ENCODE results near the gene IFT122. TPM values are rescaled to one million over a fixed set of nuclear protein-coding genes. Genes with fewer than 3 reads are reported as not detected.

Gene IFT122
- total RNA-seq, 2 experiments from 2014 or later = 23.0 to 25.9 TPM

DNA sequence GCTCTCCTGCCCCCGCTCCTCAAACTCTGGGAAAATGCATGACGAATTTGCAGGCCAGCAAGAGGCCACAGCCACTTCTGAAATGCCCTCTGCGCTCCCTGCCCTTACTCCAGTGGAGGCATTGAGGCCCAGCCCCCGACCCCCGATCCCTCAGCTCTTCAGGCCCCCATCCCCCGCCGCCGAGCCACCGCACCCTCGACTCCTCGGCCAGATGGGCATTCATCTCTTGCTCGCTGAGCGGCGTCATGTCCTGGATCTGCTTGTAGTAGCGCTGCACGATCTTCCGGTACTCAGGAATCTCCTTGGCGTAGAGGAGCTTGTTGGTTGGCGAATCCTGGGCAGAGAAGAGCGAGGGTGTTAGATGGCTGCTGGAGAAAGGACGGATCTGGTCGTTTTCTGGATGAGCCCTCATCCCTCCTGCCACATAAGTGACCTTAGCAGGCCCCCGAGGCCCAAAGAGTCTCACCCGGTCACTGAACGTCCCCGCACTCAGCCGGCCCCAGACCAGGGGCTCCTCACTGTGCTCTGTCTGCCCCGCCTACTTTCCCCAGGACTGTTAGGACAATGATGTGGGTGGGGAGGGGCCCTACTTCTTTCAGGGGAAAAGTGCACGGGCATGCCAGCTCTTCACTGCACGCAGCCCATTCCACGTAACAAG lies 117.0 kb downstream of the IFT122 start:
- Mint-ChIP-seq H3K27ac (no peak overlapping the region), H3K9me3 (no peaks in the 10 kb centered on the region), H3K36me3 (no peaks in the 10 kb centered on the region), H3K4me3 (no peak overlapping the region), H3K4me1 (peaks cover 5% of the 10 kb centered on the region), H3K27me3 (peaks cover 16% of the 10 kb centered on the region)
- DNase-seq (no peak), ATAC-seq (ENCODE audit: low read depth) (no peak)
- POLR2A ChIA-PET = no interaction called here

DNA sequence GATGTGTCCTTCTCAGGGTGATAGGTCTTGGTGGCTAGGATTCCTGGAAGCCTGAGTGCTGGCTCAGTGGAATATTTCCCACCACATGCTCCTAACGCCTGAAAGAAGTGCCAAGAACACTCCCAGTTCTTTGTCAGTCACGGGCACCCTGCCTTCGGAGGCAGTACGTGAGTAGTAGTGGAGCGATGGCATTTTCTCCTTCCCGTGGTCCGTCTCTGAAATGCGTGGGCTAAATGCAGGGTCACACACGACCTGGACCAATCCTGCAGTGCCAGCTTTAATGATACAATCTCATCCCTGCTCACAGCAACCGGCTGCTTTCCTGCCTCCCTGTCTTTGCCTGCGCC lies 117.5 kb downstream of the IFT122 start:
- H3K4me1 Mint-ChIP-seq = peaks cover 5% of the 10 kb centered on the region
- H3K9me3 Mint-ChIP-seq = no peaks in the 10 kb centered on the region
- no peaks in the 10 kb centered on the region for H3K36me3 Mint-ChIP-seq
- H3K27ac Mint-ChIP-seq = no peak overlapping the region
- H3K4me3 Mint-ChIP-seq = no peak overlapping the region
- peaks cover 16% of the 10 kb centered on the region for H3K27me3 Mint-ChIP-seq
- no peak for ATAC-seq (ENCODE audit: low read depth)
- POLR2A ChIA-PET = no interaction called here
- DNase-seq = no peak

DNA sequence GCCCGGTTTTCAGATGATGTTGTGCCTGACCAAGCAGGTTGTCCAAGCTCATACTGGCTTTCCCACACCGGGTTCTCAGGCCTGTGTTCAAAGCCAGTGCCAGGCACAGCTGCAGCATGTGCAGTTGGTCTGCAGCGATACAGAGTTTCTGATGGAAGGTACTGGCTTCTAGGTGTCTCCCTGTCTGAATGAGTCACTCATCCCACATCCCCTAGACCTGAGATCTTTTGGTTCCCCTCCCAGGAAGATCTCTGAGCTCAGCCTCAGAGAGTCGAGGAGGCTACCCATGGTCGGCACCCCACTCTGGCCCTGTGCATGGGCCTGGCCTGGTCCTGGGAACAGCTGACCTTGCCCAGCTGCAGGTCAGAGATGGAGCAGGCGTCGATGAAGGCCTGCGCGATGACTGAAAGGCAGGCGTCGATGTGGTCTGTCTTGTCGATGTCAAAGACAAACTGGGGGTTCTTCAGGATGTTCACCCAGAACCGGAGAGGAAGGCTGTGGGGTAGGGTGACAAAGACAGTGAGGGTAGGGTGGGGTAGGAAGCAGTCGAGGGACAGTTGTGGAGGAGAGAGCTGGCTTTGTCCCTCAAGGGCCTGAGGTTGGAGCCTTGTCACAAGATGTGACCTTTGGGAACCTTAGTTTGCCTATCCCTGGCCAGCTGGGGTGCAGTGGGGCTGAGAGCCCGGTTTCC lies 118.2 kb downstream of the IFT122 start:
- DNase-seq = no peak
- no peak for ATAC-seq (ENCODE audit: low read depth)
- Mint-ChIP-seq H3K9me3 (no peaks in the 10 kb centered on the region), H3K27me3 (peaks cover 15% of the 10 kb centered on the region), H3K4me1 (peaks cover 5% of the 10 kb centered on the region), H3K36me3 (no peaks in the 10 kb centered on the region), H3K4me3 (no peak overlapping the region), H3K27ac (no peak overlapping the region)
- POLR2A ChIA-PET = no interaction called here

DNA sequence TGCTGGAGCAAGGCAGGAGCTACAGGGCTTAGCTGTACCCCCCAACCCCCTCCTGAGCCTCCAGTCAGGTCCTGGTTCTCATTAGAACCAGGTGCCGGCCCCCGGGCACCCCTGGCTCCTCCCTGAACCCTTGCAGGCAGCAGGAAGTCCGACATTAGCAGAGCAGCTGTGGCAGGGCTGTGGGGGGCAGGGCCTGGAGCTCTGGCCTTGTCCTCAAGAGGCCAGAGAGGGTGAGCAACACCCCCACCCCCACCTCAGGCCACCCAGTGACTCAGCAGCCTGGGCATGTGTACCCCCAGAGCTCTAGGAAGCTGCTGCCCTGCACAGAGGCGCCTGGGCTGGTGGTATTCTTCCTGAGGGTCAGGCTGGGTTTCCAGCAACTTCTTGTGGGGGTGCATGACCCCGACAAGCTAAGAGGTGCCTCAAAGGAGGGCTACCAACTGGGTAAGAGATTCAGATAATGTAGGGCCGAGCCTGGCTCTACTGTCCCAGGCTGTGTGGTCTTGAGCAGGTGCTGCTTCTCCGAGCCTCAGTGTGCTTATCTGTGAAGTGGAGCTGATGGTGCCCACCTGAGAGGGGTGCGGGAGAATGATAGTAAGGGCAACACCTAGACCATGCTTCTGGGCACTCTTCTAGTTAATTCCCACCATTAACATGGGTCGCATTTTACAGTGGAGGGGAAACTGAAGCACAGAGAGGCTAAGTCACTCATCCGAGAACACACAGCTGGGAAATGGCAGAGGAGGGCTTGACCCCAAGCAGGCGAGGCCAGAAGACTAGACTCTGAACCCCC lies 118.9 kb downstream of the IFT122 start:
- Mint-ChIP-seq H3K4me3 (no peak overlapping the region), H3K36me3 (no peaks in the 10 kb centered on the region), H3K27me3 (peaks cover 11% of the 10 kb centered on the region), H3K27ac (no peak overlapping the region), H3K4me1 (peaks cover 4% of the 10 kb centered on the region), H3K9me3 (no peaks in the 10 kb centered on the region)
- POLR2A ChIA-PET = no interaction called here
- DNase-seq (no peak), ATAC-seq (ENCODE audit: low read depth) (no peak)

DNA sequence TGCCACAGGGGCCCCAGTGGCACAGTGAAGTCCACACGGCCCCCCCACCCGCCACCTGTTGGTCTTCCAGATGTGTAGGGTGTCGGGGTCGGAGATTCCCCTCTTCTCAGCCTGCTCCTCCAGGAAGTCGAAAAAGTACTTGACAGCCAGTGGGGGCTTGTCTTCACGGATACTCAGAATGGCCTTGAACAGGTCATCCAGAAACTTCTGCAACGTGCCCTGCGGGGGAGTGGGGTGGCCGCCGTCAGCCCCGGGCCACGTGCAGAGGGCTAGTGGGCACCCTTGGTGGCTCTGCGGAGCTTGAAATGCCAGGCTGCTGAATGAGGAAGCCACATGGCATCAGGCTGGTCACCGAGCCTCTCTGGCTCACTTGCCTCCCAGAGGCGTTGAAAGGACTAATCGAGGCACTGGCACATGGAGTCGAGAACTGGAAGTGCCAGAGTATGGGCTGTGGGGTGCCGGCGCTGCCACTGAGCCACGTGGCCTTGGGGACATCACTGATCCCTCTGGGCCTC lies 119.6 kb downstream of the IFT122 start:
- DNase-seq (no peak), ATAC-seq (ENCODE audit: low read depth) (no peak)
- no peaks in the 10 kb centered on the region for H3K9me3 Mint-ChIP-seq
- H3K4me1 Mint-ChIP-seq = peaks cover 2% of the 10 kb centered on the region
- H3K4me3 Mint-ChIP-seq = no peak overlapping the region
- POLR2A ChIA-PET = no interaction called here
- no peaks in the 10 kb centered on the region for H3K36me3 Mint-ChIP-seq
- no peak overlapping the region for H3K27ac Mint-ChIP-seq
- H3K27me3 Mint-ChIP-seq = peaks cover 5% of the 10 kb centered on the region

DNA sequence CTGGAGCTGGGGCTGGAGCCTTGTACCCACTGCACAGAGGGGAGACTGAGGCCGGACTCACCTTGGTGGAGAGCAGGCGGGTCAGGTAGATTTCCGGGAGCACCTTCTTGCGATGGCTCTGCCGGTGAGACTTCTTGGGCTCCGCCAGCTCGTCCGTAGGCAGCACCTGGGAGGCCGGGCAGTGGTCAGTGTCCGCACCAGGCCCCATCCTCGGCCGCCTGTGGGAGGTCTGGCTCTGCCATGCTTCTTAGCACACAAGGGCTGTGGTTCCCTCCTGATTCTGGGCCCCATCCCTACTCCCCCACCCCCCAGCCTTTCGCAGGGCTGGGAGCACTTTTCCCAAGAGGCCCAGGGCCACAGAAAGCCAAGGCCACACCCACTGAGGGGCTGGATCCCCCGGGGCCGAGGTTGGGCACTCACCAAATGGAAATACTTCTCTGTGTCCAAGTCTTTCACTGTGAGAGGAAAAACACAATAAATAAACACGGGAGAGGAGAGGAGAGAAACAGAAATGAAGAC lies 120.3 kb downstream of the IFT122 start:
- H3K4me3 Mint-ChIP-seq = no peak overlapping the region
- peaks cover 2% of the 10 kb centered on the region for H3K4me1 Mint-ChIP-seq
- no peaks in the 10 kb centered on the region for H3K9me3 Mint-ChIP-seq
- H3K27me3 Mint-ChIP-seq = no peaks in the 10 kb centered on the region
- H3K36me3 Mint-ChIP-seq = no peaks in the 10 kb centered on the region
- H3K27ac Mint-ChIP-seq = no peak overlapping the region
- no peak for ATAC-seq (ENCODE audit: low read depth)
- no peak for DNase-seq
- POLR2A ChIA-PET = no interaction called here

DNA sequence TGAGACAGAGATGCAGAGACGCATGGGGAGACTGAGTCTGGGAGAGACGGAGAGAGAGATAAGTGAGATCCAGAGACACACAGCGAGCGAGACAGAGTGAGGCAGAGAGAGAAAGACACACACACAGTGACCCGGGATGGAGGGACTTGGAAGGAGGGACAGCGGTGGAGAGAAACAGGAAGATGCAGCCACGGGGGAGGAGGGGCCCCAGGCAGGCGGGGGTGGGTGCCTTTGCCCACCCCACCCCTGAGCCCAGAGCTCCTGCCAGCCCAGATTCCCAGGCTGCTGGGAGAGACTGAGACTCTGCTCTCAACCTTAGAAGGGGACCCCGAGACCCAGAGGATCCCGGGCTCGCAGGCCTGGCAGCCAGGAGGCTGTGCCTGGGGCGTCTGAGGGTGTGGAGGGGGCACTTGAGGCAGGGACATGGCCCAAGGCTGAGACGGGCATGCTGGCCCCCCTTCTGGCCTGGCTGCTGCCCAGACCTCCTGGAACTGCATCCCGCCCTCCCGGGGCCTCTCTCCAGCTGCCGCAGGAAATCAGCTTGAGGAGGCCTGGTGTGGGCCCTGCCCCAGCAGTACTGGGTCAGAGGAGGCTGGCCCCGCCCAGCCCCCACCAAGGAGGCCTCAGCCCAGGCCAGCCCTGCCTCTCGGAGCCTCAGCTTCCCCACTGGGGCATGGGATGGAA lies 121.0 kb downstream of the IFT122 start:
- no peak for DNase-seq
- no peaks in the 10 kb centered on the region for H3K27me3 Mint-ChIP-seq
- POLR2A ChIA-PET = interaction anchor here (0.6 kb wide), 1 partner anchor 189 kb away, joined by 4 read pairs; no protein-coding TSS in a partner anchor
- ATAC-seq (ENCODE audit: low read depth) = no peak
- H3K4me1 Mint-ChIP-seq = peaks cover 2% of the 10 kb centered on the region
- no peaks in the 10 kb centered on the region for H3K36me3 Mint-ChIP-seq
- no peak overlapping the region for H3K27ac Mint-ChIP-seq
- H3K4me3 Mint-ChIP-seq = no peak overlapping the region
- H3K9me3 Mint-ChIP-seq = no peaks in the 10 kb centered on the region

DNA sequence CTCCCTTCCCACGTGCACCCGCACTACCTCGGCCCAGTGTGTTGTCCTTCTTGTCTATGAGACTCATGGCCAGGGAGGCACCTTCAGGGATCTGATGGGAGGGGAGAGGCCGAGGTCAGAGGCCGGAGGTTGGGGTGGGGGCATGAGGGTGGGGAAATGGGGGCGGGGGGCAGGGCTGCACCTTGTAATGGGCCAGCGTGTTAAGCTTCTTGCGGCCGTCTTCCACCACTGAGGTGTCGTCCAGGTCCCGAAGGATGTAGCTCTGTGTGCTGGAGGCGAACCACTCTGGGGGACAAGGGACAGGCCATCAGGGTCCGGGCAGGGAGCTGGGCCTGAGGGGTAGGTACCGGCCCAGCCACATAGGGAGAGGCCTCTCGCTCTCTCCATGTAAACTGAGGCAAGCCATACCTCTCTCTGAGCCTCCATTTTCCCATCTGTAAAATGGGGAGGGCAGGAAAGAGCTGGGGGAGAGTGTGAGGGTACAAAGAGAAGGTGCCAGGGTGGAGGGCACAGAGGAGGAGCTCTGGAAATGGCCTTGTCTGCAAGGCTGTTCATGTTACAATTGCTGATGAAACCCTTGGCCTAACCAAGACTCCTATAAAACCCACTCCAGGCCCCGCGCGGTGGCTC lies 121.7 kb downstream of the IFT122 start:
- POLR2A ChIA-PET = interaction anchor here (0.6 kb wide), 1 partner anchor 189 kb away, joined by 4 read pairs; no protein-coding TSS in a partner anchor

DNA sequence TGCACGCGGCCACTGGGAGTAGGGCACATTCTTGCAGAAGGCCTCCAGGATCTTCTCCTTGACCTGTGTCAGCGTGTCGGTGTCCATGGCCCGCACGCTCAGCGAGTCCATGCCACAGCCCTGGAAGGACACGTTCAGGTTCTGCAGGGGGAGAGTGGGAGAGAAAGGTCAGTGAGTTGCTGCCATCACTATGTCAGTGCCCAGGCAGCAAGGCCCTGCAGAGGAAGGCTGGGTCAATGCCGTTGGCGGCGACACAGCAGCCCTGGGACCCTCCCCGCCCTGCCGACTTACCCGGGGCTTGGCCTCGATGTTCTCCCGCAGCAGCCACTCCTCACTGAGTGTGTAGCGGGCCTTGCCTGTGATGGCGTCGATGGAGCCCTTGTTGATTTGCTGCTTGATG lies 122.8 kb downstream of the IFT122 start:
- ATAC-seq (ENCODE audit: low read depth) (no peak), DNase-seq (no peak)
- Mint-ChIP-seq H3K36me3 (no peaks in the 10 kb centered on the region), H3K27me3 (no peaks in the 10 kb centered on the region), H3K27ac (no peak overlapping the region), H3K4me1 (peaks cover 2% of the 10 kb centered on the region), H3K4me3 (no peak overlapping the region), H3K9me3 (no peaks in the 10 kb centered on the region)
- POLR2A ChIA-PET = no interaction called here

More for the DNA sequence above, 121.7 kb downstream of the IFT122 start:
- H3K27me3 Mint-ChIP-seq = no peaks in the 10 kb centered on the region
- no peak overlapping the region for H3K4me3 Mint-ChIP-seq
- peaks cover 2% of the 10 kb centered on the region for H3K4me1 Mint-ChIP-seq
- DNase-seq (no peak), ATAC-seq (ENCODE audit: low read depth) (no peak)
- no peak overlapping the region for H3K27ac Mint-ChIP-seq
- H3K9me3 Mint-ChIP-seq = no peaks in the 10 kb centered on the region
- H3K36me3 Mint-ChIP-seq = no peaks in the 10 kb centered on the region

DNA sequence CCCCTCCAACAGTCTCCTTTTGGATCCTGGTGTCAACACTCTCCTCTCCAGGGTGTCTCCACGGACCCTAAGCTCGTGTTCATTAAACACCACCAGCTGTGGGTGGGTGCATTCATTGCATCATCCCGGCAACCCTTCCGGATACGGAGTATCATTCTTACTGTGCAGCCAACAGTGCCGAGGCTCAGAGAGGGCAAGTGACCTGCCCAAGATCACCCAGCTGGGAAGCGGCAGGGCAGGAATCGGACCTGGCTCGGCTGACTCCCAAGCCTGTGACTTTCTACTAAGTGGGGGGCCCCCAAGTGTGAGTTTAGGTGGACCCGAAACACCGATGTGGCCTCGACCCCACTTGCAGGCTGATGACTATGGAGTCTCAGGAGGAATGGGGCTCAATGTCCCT lies 123.3 kb downstream of the IFT122 start:
- Mint-ChIP-seq H3K4me3 (no peak overlapping the region), H3K4me1 (peaks cover 2% of the 10 kb centered on the region), H3K27ac (no peak overlapping the region), H3K36me3 (no peaks in the 10 kb centered on the region), H3K27me3 (no peaks in the 10 kb centered on the region), H3K9me3 (no peaks in the 10 kb centered on the region)
- no peak for ATAC-seq (ENCODE audit: low read depth)
- POLR2A ChIA-PET = no interaction called here
- no peak for DNase-seq

DNA sequence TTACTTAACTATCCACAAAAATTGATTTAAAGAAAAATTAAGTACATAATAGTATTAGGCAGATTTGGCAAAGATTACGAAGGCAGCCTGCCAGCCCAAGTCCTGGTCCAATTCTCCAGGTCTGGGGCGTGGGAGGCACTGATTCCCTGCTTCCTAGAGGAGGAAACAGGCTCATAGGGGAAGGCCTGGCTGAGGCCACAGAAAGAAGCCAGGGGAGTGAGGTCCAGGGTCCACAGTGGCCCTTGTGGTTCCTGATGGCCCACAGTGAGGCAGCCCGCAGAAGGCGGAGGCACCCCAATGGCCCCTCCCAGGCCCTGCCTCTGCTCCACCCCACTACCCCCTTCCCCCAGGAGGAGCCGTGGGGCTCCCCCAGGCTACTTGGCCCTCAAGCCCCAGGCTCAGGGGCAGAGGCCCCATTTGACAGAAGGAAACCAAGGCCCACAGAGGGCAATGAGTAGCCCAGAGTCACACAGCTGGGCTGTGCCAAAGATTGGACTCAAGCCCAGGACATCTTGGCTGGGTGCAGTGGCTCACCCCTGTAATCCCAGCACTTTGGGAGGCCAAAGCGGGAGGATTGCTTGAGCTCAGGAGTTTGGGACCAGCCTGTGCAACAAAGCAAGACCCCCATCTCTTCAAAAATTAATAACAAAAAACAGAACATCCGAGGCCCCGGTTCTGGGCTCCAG lies 124.0 kb downstream of the IFT122 start:
- Mint-ChIP-seq H3K27ac (no peak overlapping the region), H3K9me3 (no peaks in the 10 kb centered on the region), H3K4me3 (no peak overlapping the region), H3K27me3 (no peaks in the 10 kb centered on the region), H3K4me1 (peaks cover 2% of the 10 kb centered on the region), H3K36me3 (no peaks in the 10 kb centered on the region)
- POLR2A ChIA-PET = no interaction called here
- no peak for DNase-seq
- ATAC-seq (ENCODE audit: low read depth) = no peak

DNA sequence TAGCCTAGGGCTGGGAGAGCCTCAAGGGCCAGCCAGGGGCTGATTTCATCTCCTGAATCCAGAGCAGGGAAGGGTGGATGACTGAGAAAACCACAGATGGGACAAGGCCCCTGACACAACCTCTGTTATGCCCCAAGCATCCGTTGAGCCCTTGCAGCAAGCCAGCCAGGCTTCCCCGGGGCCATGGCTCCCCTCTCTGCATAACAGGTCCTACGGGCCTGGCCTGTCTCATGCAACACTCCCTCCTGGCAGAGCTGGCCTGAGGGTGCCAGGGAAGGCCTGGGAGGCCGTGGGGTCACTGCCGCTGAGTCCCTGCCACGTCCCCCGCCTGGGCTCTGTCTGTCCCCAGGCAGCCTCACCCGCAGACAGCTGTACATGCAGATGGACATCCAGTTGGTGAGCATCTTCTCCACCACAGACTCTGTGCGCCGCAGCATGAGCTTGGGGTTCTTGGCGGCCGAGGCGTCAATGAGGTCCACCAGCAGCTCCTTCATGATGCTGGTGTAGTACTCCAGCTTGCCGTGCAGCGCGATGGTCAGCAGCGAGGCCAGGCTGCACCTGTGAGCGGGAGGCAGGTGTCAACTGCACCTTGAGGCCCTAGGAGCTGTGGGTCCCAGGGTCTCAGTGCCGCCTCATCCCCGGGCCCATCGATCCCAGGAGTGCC lies 125.1 kb downstream of the IFT122 start:
- Mint-ChIP-seq H3K4me3 (no peak overlapping the region), H3K27ac (no peak overlapping the region), H3K4me1 (peaks cover 2% of the 10 kb centered on the region), H3K9me3 (no peaks in the 10 kb centered on the region), H3K36me3 (no peaks in the 10 kb centered on the region), H3K27me3 (peaks cover 2% of the 10 kb centered on the region)
- no peak for ATAC-seq (ENCODE audit: low read depth)
- POLR2A ChIA-PET = no interaction called here
- no peak for DNase-seq

Data from activated naive CD8-positive, alpha-beta T cell treated with anti-CD3 and anti-CD28 coated beads, Interleukin-2, amount 10 ng/mL, durations not matched to agents 7 days and 5 days (primary cell).